T-helper 2 cell treated with Interferon-gamma antibody and Interleukin-4, amounts not matched to agents 100 ng/mL and 5 ng/mL, for 36 hours (primary cell): ENCODE results near the gene CEACAM16. TPM values are rescaled to one million over a fixed set of nuclear protein-coding genes. Genes with fewer than 3 reads are reported as not detected.

Experiments
- intact Hi-C: fragments of 100-400 bp; cut with micrococcal nuclease; formaldehyde crosslinking; loops from one replicate; pipeline ENCODE4 v1.15.1; 2023
- total RNA-seq: library from RNA; stranded (reverse); gene quantifications from 2 replicates; pipeline ENCODE4 v1.2.3, GENCODE V29; 2022

CEACAM16 gene
- total RNA-seq, 1 donor from 2014 or later = not detected

- intact Hi-C loops = no loop called here
Measured at GRCh38 chr19:44759083-44759804, 60.3 kb downstream of the CEACAM16 start.

Other genes starting within 250 kb of the CEACAM16 start
- 9.8 and 11.8 TPM in 2 replicates for gene ZNF180, start 198.6 kb upstream of the CEACAM16 start, total RNA-seq
- gene CEACAM20, start 169.5 kb upstream of the CEACAM16 start, total RNA-seq = not detected in 2 replicates
- not detected in 2 replicates for gene IGSF23, start 85.6 kb upstream of the CEACAM16 start, total RNA-seq
- gene PVR, start 55.2 kb upstream of the CEACAM16 start, total RNA-seq = 7.0 and 7.9 TPM in 2 replicates
- gene CEACAM19, start 27.7 kb upstream of the CEACAM16 start, total RNA-seq = 0.68 and 0.75 TPM in 2 replicates
- gene BCL3, start 49.6 kb downstream of the CEACAM16 start, total RNA-seq = 65.6 and 68.4 TPM in 2 replicates
- not detected in 2 replicates for gene CBLC, start 78.7 kb downstream of the CEACAM16 start, total RNA-seq
- not detected in 2 replicates for gene BCAM, start 110.0 kb downstream of the CEACAM16 start, total RNA-seq
- not detected in 2 replicates for gene NECTIN2, start 147.1 kb downstream of the CEACAM16 start, total RNA-seq
- gene TOMM40, start 192.1 kb downstream of the CEACAM16 start, total RNA-seq = 93.5 and 94.2 TPM in 2 replicates
- gene APOE, start 206.6 kb downstream of the CEACAM16 start, total RNA-seq = 0.48 and 0.95 TPM in 2 replicates
- gene APOC1, start 215.5 kb downstream of the CEACAM16 start, total RNA-seq = 1.3 TPM in 1 of 2 replicates, not detected in the other
- gene APOC4, start 243.1 kb downstream of the CEACAM16 start, total RNA-seq = not detected in 2 replicates
- gene APOC2, start 246.9 kb downstream of the CEACAM16 start, total RNA-seq = not detected in 2 replicates